Measurements from ENCODE around the gene PRKCH.

DNA sequence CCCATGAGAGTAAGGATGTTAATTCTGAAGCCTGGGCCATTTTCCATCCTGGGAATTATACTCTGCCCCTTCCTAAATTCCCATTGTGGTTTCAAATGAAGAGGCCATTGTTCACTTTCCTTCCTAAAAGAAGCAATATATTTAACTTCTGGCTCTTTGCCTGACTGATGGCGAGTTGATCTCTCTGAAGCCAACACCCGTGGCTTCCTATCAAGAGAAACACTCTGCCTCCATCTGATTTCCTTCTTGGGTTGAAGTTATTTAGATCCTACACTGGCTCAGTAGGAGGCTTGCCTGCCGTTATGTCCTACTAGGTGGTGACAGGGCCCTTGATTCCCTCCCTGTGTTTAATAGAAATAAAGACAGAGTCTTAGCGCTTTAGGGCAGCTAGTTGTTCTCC lies 97.4 kb downstream of the PRKCH start:
- TF ChIP-seq, protein P1, sequence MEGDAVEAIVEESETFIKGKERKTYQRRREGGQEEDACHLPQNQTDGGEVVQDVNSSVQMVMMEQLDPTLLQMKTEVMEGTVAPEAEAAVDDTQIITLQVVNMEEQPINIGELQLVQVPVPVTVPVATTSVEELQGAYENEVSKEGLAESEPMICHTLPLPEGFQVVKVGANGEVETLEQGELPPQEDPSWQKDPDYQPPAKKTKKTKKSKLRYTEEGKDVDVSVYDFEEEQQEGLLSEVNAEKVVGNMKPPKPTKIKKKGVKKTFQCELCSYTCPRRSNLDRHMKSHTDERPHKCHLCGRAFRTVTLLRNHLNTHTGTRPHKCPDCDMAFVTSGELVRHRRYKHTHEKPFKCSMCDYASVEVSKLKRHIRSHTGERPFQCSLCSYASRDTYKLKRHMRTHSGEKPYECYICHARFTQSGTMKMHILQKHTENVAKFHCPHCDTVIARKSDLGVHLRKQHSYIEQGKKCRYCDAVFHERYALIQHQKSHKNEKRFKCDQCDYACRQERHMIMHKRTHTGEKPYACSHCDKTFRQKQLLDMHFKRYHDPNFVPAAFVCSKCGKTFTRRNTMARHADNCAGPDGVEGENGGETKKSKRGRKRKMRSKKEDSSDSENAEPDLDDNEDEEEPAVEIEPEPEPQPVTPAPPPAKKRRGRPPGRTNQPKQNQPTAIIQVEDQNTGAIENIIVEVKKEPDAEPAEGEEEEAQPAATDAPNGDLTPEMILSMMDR (IDR thresholded peaks at IDR 0.05): no peak
- no peak for TF ChIP-seq POLR2AphosphoS5 (IDR thresholded peaks at IDR 0.05; ENCODE audit: low read depth, low read length)
- no peak for TF ChIP-seq REST (IDR thresholded peaks at IDR 0.05; ENCODE audit: insufficient read depth in 1 of 2, low read depth in 2 of 2, low read length in 1 of 2)

Measured in Panc1 (cell line).